MM.1S (cell line): ENCODE data around the gene SLC16A12.

Experiments
- DNase-seq: peaks from one replicate; pipeline ENCODE4 v3.0.0-alpha.2; 2015
- H2AFZ ChIP-seq: fragments of 300-600 bp; sonication (generic); 2 replicates; pipeline ENCODE4 v1.6.0; 2016; ENCODE audit warnings: antibody characterized with exemption, low read length
- H3F3A ChIP-seq: fragments of 300-600 bp; sonication (generic); 2 replicates; pipeline ENCODE4 v1.6.1; 2016; ENCODE audit warnings: mild to moderate bottlenecking, antibody characterized with exemption, low read length, moderate library complexity, mixed read lengths; ENCODE audit not compliant: insufficient read depth
- H3K27ac ChIP-seq: fragments of 300-600 bp; sonication (generic); 2 replicates; pipeline ENCODE4 v1.5.1; 2016; ENCODE audit warnings: mild to moderate bottlenecking, low read length
- H3K27me3 ChIP-seq: fragments of 300-600 bp; sonication (generic); replicated peaks from 2 replicates; pipeline ENCODE4 v1.6.0; 2016; ENCODE audit warnings: low read length; ENCODE audit not compliant: insufficient read depth
- H3K36me3 ChIP-seq: fragments of 300-600 bp; sonication (generic); replicated peaks from 2 replicates; pipeline ENCODE4 v1.6.1; 2016; ENCODE audit warnings: mild to moderate bottlenecking, low read length, mixed read lengths; ENCODE audit not compliant: insufficient read depth
- H3K4me1 ChIP-seq: fragments of 300-600 bp; sonication (generic); 2 replicates; pipeline ENCODE4 v1.6.1; 2016; ENCODE audit warnings: low read length, mixed read lengths
- H3K4me2 ChIP-seq: fragments of 300-600 bp; sonication (generic); 2 replicates; pipeline ENCODE4 v1.6.0; 2016; ENCODE audit warnings: low read depth, low read length
- H3K4me3 ChIP-seq: fragments of 300-600 bp; sonication (generic); 2 replicates; pipeline ENCODE4 v1.5.1; 2016; ENCODE audit warnings: low read length, mixed read lengths
- H3K79me2 ChIP-seq: fragments of 300-600 bp; sonication (generic); 2 replicates; pipeline ENCODE4 v1.6.1; 2016; ENCODE audit warnings: mixed run types, low read length, mixed read lengths
- H3K9ac ChIP-seq: fragments of 300-600 bp; sonication (generic); 2 replicates; pipeline ENCODE4 v1.6.1; 2016; ENCODE audit warnings: low read length, mixed read lengths
- H3K9me2 ChIP-seq: fragments of 300-600 bp; sonication (generic); replicated peaks from 2 replicates; pipeline ENCODE4 v1.6.1; 2016; ENCODE audit warnings: mild to moderate bottlenecking, low read length, mixed read lengths; ENCODE audit not compliant: insufficient read depth
- H3K9me3 ChIP-seq: fragments of 300-600 bp; sonication (generic); replicated peaks from 2 replicates; pipeline ENCODE4 v1.6.1; 2016; ENCODE audit warnings: mild to moderate bottlenecking, low read length, mixed read lengths; ENCODE audit not compliant: insufficient read depth
- H4K20me1 ChIP-seq: fragments of 300-600 bp; sonication (generic); 2 replicates; pipeline ENCODE4 v1.6.1; 2016; ENCODE audit warnings: mild to moderate bottlenecking, low read length, moderate library complexity, mixed read lengths; ENCODE audit not compliant: insufficient read depth
- EZH2 ChIP-seq: fragments of 300-600 bp; sonication (generic); optimal IDR thresholded peaks from 2 replicates; pipeline ENCODE3; 2017; ENCODE audit warnings: low read depth, mild to moderate bottlenecking, antibody characterized with exemption, low read length, mixed read lengths
- EZH2phosphoT487 ChIP-seq: fragments of 300-600 bp; sonication (generic); IDR thresholded peaks from 2 replicates; pipeline ENCODE4 v1.6.1; 2018; ENCODE audit warnings: antibody characterized with exemption, low read length
- TF ChIP-seq, protein P1 (sequence below): fragments of 300-600 bp; sonication (generic); IDR thresholded peaks from 2 replicates; pipeline ENCODE4 v1.5.1; 2016; ENCODE audit warnings: antibody characterized with exemption, low read length, mixed read lengths

SLC16A12 gene

GRCh38 chr10:89552213-89552612 is 16.8 kb upstream of the SLC16A12 start:
- H3K9me2 ChIP-seq: no peaks in the 10 kb centered on the region
- H3K4me3 ChIP-seq: no peak overlapping the region
- no peak overlapping the region for H3K9ac ChIP-seq
- no peaks in the 10 kb centered on the region for H3F3A ChIP-seq
- no peaks in the 10 kb centered on the region for H3K79me2 ChIP-seq
- H3K4me2 ChIP-seq: no peak overlapping the region
- no peak overlapping the region for H3K27ac ChIP-seq
- no peak for DNase-seq
- H3K9me3 ChIP-seq: no peaks in the 10 kb centered on the region
- H2AFZ ChIP-seq: no peak overlapping the region
- H3K27me3 ChIP-seq: no peaks in the 10 kb centered on the region
- no peaks in the 10 kb centered on the region for H3K4me1 ChIP-seq
- H3K36me3 ChIP-seq: no peaks in the 10 kb centered on the region
- H4K20me1 ChIP-seq: no peaks in the 10 kb centered on the region
- TF ChIP-seq EZH2 (no peak), EZH2phosphoT487 (no peak)
- TF ChIP-seq, protein P1, sequence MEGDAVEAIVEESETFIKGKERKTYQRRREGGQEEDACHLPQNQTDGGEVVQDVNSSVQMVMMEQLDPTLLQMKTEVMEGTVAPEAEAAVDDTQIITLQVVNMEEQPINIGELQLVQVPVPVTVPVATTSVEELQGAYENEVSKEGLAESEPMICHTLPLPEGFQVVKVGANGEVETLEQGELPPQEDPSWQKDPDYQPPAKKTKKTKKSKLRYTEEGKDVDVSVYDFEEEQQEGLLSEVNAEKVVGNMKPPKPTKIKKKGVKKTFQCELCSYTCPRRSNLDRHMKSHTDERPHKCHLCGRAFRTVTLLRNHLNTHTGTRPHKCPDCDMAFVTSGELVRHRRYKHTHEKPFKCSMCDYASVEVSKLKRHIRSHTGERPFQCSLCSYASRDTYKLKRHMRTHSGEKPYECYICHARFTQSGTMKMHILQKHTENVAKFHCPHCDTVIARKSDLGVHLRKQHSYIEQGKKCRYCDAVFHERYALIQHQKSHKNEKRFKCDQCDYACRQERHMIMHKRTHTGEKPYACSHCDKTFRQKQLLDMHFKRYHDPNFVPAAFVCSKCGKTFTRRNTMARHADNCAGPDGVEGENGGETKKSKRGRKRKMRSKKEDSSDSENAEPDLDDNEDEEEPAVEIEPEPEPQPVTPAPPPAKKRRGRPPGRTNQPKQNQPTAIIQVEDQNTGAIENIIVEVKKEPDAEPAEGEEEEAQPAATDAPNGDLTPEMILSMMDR: no peak

- Histone ChIP-seq H3K9me2 (no peaks in the 10 kb centered on the region), H3K36me3 (no peaks in the 10 kb centered on the region), H3K4me3 (no peak overlapping the region), H3K9me3 (no peaks in the 10 kb centered on the region), H3K4me1 (no peaks in the 10 kb centered on the region), H2AFZ (no peak overlapping the region), H3K4me2 (no peak overlapping the region), H3K9ac (no peak overlapping the region), H3K27me3 (no peaks in the 10 kb centered on the region), H3K27ac (no peak overlapping the region), H4K20me1 (no peaks in the 10 kb centered on the region), H3K79me2 (no peaks in the 10 kb centered on the region), H3F3A (no peaks in the 10 kb centered on the region)
- DNase-seq: no peak
- TF ChIP-seq, protein P1: no peak
Measured at GRCh38 chr10:89550509-89550908, 15.1 kb upstream of the SLC16A12 start.

- Histone ChIP-seq H4K20me1 (no peaks in the 10 kb centered on the region), H3F3A (no peaks in the 10 kb centered on the region), H3K36me3 (no peaks in the 10 kb centered on the region), H3K4me3 (no peak overlapping the region), H3K9me2 (no peaks in the 10 kb centered on the region), H3K27ac (no peak overlapping the region), H3K9me3 (no peaks in the 10 kb centered on the region), H3K9ac (no peak overlapping the region), H3K79me2 (no peaks in the 10 kb centered on the region), H3K4me2 (no peak overlapping the region), H3K4me1 (no peaks in the 10 kb centered on the region), H3K27me3 (no peaks in the 10 kb centered on the region), H2AFZ (no peak overlapping the region)
- TF ChIP-seq EZH2phosphoT487 (no peak), EZH2 (no peak)
- TF ChIP-seq, protein P1: no peak
- no peak for DNase-seq
Measured at GRCh38 chr10:89549510-89549909, 14.1 kb upstream of the SLC16A12 start.
